ENCODE measurements around the gene PLAU.
"Not testable (repeated sequence)": the region's sequence is repeated elsewhere in the genome, so short reads cannot be mapped to it uniquely, and the experiment has no call there.

Gene PLAU

GRCh38 chr10:73950155-73950948 lies 39.4 kb downstream of the PLAU start:
- no peak for DNase-seq (ENCODE audit: low read depth in 2 of 2)

GRCh38 chr10:73953665-73954064 lies 42.7 kb downstream of the PLAU start:
- no peak for DNase-seq (ENCODE audit: low read depth in 2 of 2)

DNA sequence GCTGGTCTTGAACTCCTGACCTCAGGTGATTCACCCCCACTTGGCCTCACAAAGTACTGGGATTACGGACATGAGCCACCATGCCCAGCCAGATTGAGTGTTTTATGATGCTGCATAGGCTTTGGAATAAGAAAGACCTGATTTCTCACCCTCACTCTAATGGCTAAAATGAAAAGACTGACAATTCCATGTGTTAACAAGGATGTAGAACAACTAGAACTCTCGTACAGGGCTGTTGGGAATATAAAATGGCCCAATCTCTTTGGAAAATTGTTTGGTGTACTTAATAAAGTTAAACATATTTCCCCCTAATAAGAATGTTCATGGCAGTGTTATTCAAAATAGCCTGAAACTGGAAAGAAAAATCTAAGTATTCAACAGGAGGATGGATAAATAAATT lies 43.8 kb downstream of the PLAU start:
- DNase-seq (ENCODE audit: low read depth in 2 of 2): no peak

DNA sequence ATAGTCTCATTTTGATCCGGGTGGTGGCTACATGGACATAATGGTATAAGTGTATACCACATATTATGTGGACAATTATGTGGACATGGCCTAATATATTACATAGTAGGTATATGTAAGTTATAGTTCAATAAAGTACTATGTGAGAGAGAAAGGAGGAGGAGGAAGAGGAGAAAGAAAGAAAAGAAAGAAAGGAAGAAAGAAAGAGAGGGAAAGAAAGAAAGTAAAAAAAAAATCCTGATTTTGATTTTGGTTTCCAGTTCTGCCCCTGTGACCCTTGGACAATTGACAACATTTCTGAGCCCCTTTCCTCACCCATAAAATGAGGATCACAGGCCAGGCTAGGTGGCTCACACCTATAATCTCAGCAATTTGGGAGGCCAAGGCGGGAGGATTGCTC lies 44.8 kb downstream of the PLAU start:
- no peak for DNase-seq (ENCODE audit: low read depth in 2 of 2)

GRCh38 chr10:73956476-73957359 lies 45.8 kb downstream of the PLAU start:
- no peak for DNase-seq (ENCODE audit: low read depth in 2 of 2)

DNA sequence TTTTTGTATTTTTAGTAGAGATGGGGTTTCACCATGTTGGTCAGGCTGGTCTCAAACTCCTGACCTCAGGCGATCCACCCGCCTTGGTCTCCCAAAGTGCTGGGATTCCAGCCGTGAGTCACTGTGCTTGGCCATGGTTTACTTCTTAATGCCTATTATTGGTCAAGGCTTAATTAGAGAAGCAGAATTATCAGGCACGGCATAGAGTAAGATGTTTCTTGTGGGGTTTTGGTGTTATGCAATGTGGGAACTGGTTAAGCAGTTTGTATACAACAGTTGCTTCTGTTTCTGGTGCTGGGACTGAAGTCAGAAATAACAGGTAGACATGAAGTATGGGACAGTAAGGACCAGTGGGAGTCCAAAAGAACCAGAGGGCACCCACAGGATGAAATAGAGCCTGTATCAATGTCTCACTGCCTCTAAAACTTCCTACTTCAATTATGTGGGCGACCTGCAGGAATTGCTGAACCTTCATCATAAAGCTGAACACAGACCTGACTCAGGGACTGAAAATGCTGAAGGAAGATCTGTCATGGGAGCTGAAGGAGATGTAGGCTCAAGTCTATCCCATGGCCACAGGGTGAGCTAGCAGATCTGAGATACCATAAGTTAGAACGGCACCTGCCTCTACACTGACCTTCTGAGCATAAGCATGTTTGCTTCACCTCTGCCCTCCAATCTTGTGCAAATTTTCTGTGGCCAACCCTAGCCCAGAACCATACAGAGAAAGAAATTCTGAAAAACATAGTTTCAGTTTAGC lies 48.7 kb downstream of the PLAU start:
- no peak for DNase-seq (ENCODE audit: low read depth in 2 of 2)

- DNase-seq (ENCODE audit: low read depth in 2 of 2): no peak
Observed at GRCh38 chr10:73962386-73962785, 51.5 kb downstream of the PLAU start.

DNA sequence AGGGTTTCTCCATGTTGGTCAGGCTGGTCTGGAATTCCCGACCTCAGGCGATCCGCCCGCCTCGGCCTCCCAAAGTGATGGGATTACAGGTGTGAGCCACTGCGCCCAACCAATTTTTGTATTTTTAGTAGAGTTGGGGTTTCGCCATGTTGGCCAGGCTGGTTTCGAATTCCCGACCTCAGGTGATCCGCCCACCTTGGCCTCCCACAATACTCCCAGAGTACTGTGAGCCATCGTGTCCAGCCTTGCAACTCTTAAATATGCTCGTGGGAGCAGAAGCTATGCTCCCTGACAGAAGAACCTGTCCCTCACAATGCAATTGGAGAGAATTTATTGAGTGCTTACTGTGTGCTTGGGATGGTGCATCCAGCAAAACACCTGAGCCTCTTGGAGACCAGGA lies 52.6 kb downstream of the PLAU start:
- DNase-seq (ENCODE audit: low read depth in 2 of 2): not testable (repeated sequence)

DNA sequence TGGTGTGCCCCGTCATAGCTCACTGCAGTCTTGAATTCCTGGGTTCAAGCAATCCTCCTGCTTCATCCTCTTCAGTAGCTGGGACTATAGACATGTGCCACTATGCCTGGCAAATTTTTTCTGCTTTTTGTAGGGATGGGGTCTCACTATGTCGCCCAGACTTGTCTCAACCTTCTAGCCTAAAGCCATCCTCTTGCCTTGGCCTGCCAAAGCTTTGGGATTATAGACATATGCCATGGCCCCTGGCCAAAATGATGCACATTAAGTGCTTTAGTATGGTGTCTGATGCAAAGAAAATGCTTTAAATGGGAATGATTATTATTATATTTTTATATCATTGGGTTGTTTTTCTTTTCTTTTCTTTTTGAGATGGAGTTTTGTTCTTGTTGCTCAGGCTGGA lies 53.8 kb downstream of the PLAU start:
- no peak for DNase-seq (ENCODE audit: low read depth in 2 of 2)

- DNase-seq (ENCODE audit: low read depth in 2 of 2): not testable (repeated sequence)
Observed at GRCh38 chr10:73965267-73965889, 54.4 kb downstream of the PLAU start.

DNA sequence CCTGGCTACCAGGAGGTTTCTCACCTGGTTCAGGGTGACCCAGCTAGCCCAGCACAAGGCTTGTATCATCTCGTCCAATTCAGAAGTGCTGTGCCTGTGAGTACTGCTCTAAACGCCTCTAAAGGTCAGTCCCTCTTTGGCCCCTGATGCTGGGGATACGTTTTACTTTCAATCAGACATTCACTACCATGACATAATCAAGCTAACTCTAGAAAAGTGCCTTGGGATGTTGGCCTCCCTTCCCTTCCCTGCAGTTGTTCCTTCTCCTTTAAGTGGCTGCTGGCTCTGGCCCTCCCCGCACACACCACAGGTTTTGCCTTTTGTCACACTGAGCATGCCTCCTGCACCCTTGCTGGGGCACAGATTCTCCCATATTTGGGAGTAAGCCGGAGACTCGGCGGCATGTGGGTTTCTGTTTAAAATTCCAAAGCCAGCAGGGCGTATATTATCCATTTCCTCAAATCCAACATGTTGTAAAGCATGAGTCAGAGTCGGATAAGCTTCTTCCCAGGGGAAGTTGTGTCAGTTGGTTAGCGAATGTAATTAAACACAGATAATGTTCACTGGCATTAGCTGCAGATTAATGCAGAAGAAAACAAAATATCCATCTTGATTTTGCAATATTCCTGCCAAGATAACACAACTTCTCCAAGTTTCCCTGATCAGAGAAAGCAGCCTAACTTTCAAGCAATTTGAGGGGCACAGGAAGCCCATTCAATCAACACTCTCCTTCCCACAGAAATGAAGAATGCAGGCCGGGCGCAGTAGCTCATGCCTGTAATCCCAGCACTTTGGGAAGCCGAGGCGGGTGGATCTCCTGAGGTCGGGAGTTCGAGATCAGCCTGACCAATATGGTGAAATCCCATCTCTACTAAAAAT lies 55.2 kb downstream of the PLAU start:
- DNase-seq (ENCODE audit: low read depth in 2 of 2): no peak

DNA sequence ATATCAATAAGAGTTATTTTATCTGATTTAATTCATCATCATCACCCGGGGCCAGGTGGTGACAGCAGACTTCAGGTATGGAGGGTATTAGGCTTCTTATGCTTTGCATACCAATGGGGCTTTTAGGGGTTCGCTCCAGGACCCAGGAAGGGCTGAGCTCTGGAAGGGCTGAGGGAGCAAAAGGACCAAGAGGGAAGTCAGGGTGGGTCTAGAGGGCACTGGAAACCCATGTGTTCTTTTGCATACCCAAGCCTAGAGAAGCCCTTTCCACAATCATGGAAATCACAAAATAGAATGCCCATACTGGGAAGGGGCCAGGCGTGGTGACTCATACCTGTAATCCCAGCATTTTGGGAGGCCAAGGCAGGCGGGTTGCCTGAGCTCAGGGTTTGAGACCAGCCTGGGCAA lies 56.1 kb downstream of the PLAU start:
- DNase-seq (ENCODE audit: low read depth in 2 of 2): no peak

Data from stimulated activated CD8-positive, alpha-beta memory T cell treated with anti-CD3 and anti-CD28 coated beads, Interleukin-2, amount 100 ng/mL, for 1 hour (primary cell).